Ovary (tissue), 3 donors: ENCODE data around the gene DNAJC8.

Experiments used
- CTCF ChIP-seq, 3 donors: fragments of 450-650 bp in 2 of 3; fragments of 200-600 bp in 1 of 3; IDR thresholded peaks; one replicate each; pipeline versions ENCODE4 v1.5.1 to v1.8.0; 2016 to 2022; ENCODE audit warnings: antibody characterized with exemption in 3 of 3, mild to moderate bottlenecking in 1 of 3
- POLR2A ChIP-seq: fragments of 450-650 bp; IDR thresholded peaks from one replicate; pipeline ENCODE4 v1.6.1; 2017; ENCODE audit warnings: antibody characterized with exemption, mild to moderate bottlenecking, moderate library complexity
- donor health status: DM: no; HTN: no; CAD: no.

GRCh38 chr1:28229996-28230395 lies 2.8 kb downstream of the DNAJC8 start:
- TF ChIP-seq CTCF (IDR thresholded peaks at IDR 0.05) (no peak), POLR2A (no peak)
